Measurements from ENCODE around the gene DYSF.

DYSF gene

DNA sequence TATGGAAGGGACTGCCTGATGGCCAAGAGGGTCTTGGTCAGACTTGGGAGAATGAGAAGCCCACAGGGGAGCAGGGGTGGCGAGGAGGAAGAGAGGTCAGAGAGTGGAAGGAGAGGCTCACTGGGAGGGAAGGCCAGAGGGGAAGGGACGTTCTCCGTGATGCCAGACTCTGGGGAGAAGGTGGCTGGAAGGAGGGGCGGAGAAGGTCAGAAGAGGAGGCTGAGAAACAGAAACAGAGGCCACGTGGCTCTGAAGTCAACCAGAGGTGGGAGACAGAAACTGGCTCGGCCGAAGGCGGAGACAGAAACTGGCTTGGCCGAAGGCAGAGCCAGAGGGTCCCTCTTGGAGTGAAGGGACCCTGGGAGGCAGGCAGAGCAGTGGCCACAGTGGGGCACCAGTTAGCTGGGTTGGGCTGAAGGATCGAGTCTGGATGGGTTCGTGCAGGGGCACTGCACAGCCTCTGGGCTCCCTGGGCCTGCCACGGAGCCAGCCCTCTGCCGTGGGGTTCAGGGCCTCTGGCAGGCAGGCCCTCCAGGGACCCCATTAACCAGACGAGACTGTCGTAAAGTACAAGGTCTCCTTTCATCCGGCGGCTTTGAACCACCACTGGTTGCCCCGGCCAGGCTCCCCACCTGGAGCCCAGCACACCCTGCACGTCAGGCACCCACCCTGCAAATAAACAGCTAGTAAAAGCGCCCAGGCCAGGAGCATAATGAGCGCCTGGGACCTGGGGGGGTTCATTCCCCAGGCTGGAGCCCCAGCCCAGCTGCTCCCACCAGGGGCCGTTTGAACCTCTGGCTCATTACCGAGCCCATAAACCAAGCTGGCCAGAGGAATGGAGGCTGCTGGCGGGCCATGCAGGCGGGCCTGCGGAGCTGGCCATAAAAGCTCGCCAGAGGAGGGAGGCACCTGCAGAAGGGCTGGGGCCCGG lies 218.8 kb downstream of the DYSF start:
- TF ChIP-seq, protein P1, sequence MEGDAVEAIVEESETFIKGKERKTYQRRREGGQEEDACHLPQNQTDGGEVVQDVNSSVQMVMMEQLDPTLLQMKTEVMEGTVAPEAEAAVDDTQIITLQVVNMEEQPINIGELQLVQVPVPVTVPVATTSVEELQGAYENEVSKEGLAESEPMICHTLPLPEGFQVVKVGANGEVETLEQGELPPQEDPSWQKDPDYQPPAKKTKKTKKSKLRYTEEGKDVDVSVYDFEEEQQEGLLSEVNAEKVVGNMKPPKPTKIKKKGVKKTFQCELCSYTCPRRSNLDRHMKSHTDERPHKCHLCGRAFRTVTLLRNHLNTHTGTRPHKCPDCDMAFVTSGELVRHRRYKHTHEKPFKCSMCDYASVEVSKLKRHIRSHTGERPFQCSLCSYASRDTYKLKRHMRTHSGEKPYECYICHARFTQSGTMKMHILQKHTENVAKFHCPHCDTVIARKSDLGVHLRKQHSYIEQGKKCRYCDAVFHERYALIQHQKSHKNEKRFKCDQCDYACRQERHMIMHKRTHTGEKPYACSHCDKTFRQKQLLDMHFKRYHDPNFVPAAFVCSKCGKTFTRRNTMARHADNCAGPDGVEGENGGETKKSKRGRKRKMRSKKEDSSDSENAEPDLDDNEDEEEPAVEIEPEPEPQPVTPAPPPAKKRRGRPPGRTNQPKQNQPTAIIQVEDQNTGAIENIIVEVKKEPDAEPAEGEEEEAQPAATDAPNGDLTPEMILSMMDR (conservative IDR thresholded peaks at IDR 0.05; ENCODE audit: low read depth) = no peak
- no peak for DNase-seq (ENCODE audit: low spot score)
- CTCF ChIA-PET = interaction anchor here (0.6 kb wide), 1 partner anchor 554 kb away, joined by 4 read pairs; no protein-coding TSS in a partner anchor
- POLR2A ChIA-PET (ENCODE audit: low non-redundant PET) = no interaction called here
- no peak overlapping the region for H3K27ac ChIP-seq

DNA sequence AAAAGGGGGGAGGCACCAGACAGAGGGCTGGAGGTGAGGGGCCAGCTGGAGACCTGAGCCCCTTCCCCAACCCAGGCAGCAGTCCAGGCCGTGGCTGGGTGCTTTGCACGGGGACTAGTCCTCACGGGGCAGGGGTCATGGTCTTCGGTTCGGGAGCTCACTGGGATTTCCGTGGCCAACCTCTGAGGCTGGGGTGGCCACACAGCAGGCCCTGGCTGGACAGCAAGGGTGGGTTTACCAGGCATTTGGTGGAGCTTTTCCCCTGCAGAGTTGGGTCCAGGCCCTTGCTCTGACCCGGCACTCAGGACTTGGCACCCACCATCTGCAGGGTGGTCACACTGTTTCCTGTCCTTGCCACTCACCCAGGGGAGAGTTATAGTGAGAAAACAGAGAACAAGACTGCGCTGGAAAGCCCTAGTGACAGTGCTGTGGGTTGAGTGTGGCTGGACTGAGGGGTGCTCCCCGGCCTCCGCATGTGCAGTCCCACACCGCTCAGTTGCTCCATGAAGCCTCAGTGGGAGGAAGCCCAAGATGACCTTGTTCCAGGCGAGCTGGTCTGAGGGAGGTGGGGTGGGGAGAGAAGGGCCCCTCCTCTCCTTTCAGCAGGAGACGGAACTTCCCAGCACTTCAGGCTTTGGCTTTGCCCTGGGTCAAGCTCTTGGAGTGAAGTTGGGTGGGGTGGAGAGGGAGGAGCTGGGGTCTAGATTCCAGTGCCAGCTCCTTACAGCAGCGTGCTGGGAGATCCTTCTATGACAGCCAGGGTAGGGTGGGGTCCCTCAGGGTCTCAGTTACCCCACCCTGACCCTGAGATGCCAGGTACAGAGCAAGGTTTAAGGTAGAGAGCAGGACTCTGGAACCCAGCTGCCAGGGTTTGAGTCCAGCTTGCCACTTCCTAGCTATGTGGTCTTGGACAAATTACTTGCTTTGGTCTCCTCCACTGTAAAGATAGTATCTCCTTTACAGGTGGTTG lies 219.8 kb downstream of the DYSF start:
- H3K27ac ChIP-seq = no peak overlapping the region
- TF ChIP-seq, protein P1 (conservative IDR thresholded peaks at IDR 0.05; ENCODE audit: low read depth) = no peak
- CTCF ChIA-PET = interaction anchor here (0.6 to 0.7 kb wide), 2 partner anchors 425 to 555 kb away, joined by 3 to 4 read pairs; no protein-coding TSS in a partner anchor
- no peak for DNase-seq (ENCODE audit: low spot score)
- POLR2A ChIA-PET (ENCODE audit: low non-redundant PET) = no interaction called here

DNA sequence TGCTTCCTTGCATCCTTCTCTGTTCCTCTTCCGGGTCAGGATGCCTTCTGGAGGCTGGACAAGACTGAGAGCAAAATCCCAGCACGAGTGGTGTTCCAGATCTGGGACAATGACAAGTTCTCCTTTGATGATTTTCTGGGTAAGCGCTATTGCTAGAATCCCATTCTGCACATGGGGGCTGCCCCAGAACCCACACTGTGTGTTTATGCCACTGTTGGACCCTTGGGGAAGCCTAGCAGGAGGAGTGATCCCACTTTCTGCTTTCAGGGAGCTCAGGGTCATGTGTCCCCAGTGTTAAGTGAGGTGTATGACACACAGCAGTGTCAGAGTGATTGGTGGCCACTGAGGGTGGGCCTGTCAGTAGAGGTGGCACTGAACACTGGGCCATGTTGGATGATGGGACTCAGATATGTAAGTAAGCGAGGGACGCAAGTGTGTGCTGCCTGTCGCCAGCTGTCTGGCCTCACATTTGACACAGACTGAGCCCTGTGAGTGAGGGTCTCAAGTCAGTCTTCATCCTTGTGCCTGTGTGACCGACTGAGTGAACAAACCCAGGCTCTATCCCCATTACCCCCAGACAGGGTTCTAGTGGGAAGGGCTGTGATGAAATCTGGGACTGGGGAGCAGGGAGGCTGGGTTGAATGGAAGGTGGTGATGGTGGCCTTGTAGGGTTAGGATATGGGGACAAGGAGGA lies 220.9 kb downstream of the DYSF start:
- TF ChIP-seq, protein P1 (conservative IDR thresholded peaks at IDR 0.05; ENCODE audit: low read depth) = no peak
- CTCF ChIA-PET = interaction anchor here (0.6 kb wide), 1 partner anchor 124 kb away, joined by 3 read pairs; no protein-coding TSS in a partner anchor
- no peak for DNase-seq (ENCODE audit: low spot score)
- POLR2A ChIA-PET (ENCODE audit: low non-redundant PET) = no interaction called here
- no peak overlapping the region for H3K27ac ChIP-seq

DNA sequence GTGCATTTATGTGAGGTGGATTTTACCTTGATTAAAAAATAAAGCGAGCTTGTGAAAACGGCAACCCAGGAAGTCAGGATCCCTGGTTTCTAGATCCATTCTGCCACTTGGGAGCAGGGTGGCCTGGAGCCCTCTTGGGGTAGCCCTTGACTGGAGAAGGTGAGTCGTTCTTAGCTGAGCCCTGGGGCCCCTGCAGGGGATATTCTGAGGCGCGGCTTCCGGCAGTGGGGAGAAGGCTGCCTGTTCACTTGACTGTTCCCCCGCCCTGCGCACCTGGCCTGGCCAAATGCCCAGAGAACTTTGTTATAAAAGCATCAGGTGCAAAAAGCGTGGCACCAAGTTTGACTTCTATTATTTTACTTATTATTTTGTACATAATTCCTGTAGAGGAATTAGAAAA lies 221.9 kb downstream of the DYSF start:
- TF ChIP-seq, protein P1 (conservative IDR thresholded peaks at IDR 0.05; ENCODE audit: low read depth) = no peak
- no peak overlapping the region for H3K27ac ChIP-seq
- ChIA-PET CTCF (interaction anchor here (0.6 kb wide), 1 partner anchor 61 kb away, joined by 3 read pairs; no protein-coding TSS in a partner anchor), POLR2A (ENCODE audit: low non-redundant PET) (no interaction called here)
- DNase-seq (ENCODE audit: low spot score) = peak; percentile 82

DNA sequence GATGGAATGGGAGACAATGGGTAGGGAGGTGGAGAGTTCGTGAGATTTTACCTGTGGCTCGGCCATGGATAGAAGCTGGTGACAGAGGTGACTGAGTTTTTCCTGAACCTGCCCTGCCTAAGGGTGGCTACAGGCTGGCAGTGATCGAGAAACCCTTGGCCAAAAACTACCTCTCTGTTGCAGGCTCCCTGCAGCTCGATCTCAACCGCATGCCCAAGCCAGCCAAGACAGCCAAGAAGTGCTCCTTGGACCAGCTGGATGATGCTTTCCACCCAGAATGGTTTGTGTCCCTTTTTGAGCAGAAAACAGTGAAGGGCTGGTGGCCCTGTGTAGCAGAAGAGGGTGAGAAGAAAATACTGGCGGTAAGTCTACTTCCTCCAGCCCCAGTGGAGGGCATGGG lies 225.5 kb downstream of the DYSF start:
- DNase-seq (ENCODE audit: low spot score) = no peak
- ChIA-PET CTCF (no interaction called here), POLR2A (ENCODE audit: low non-redundant PET) (no interaction called here)
- H3K27ac ChIP-seq = no peak overlapping the region
- TF ChIP-seq, protein P1 (conservative IDR thresholded peaks at IDR 0.05; ENCODE audit: low read depth) = no peak

Measured in RWPE1 (cell line).